Measurements from ENCODE around the gene AMDHD1. TPM values are rescaled to one million over a fixed set of nuclear protein-coding genes. Genes with fewer than 3 reads are reported as not detected.

The AMDHD1 gene
- total and polyA plus RNA-seq, 2 of the 4 experiments (the other 2 are of a cell fraction): under 0.01 TPM; not detected in 1

GRCh38 chr12:95978351-95978750 is 35.2 kb downstream of the AMDHD1 start:
- dilution Hi-C loops (cut with HindIII; ENCODE audit: low sequenced_read_pairs, unreplicated experiment): no loop called here
- H3K18ac ChIP-seq (ENCODE audit: low read depth, low read length): no peak overlapping the region
- H3K4me3 ChIP-seq (ENCODE audit: insufficient read depth, low read depth, low read length): no peak overlapping the region
- ChIA-PET POLR2A (ENCODE audit: unreplicated experiment) (no interaction called here), CTCF (interaction anchor here (1.1 kb wide), 1 partner anchor 12 kb away, joined by 5 read pairs; no protein-coding TSS in a partner anchor)
- H3K4me1 ChIP-seq (ENCODE audit: control insufficient read depth, insufficient read depth, low read length): no peaks in the 10 kb centered on the region
- no peaks in the 10 kb centered on the region for H3K9me3 ChIP-seq (ENCODE audit: control insufficient read depth, insufficient read depth, low read length)
- H2BK15ac ChIP-seq (ENCODE audit: low read depth, low read length): no peak overlapping the region
- H3K14ac ChIP-seq (replicated peaks; ENCODE audit: low read depth, low read length): no peak overlapping the region
- no peak overlapping the region for H2BK120ac ChIP-seq (ENCODE audit: low read depth, low read length)
- no peak overlapping the region for H2AFZ ChIP-seq (replicated peaks; ENCODE audit: low read length, poor library complexity)
- no peaks in the 10 kb centered on the region for H3K9me1 ChIP-seq (ENCODE audit: insufficient read depth, low read length)
- no peak overlapping the region for H4K91ac ChIP-seq (ENCODE audit: insufficient read depth, low read depth, low read length)
- no peaks in the 10 kb centered on the region for H3K36me3 ChIP-seq (ENCODE audit: control insufficient read depth, insufficient read depth, low read length)
- DNase-seq (no peak), ATAC-seq (ENCODE audit: low read depth) (no peak)
- H4K8ac ChIP-seq (ENCODE audit: low read depth in 2 of 2, low read length in 2 of 2): no peak overlapping the region
- no peak overlapping the region for H4K5ac ChIP-seq (ENCODE audit: low read depth, low read length)
- no TSS peak for BruUV-seq (replicated peaks)
- no peak overlapping the region for H3K9ac ChIP-seq (ENCODE audit: low read depth, low read length)
- intact Hi-C loops (cut with micrococcal nuclease): no loop called here
- H2BK5ac ChIP-seq (ENCODE audit: low read depth, low read length, poor library complexity, severe bottlenecking): no peak overlapping the region
- H3K27ac ChIP-seq (ENCODE audit: insufficient read depth, low read length): no peak overlapping the region
- no peak overlapping the region for H2BK20ac ChIP-seq (ENCODE audit: low read depth, low read length)
- H3K4me2 ChIP-seq (ENCODE audit: low read depth, low read length): no peak overlapping the region
- H3K56ac ChIP-seq (ENCODE audit: extremely low read depth, insufficient read depth, low read length): no peak overlapping the region
- peaks cover 8% of the 10 kb centered on the region for H3K27me3 ChIP-seq (ENCODE audit: control insufficient read depth, insufficient read depth, low read length)
- no peaks in the 10 kb centered on the region for H3K79me1 ChIP-seq (ENCODE audit: low read depth in 1 of 2, low read length in 2 of 2)
- WGBS, 2 experiments (ENCODE audit: extremely low coverage in 2 of 2, insufficient read length in 1 of 2): 80% methylated on average over 2 of the region's 5 CpGs; no CpG with 5 or more reads in 1 of the 2 experiments
- no peaks in the 10 kb centered on the region for H4K20me1 ChIP-seq (ENCODE audit: insufficient read depth, low read length)
- TF ChIP-seq RAD21 (IDR thresholded peaks at IDR 0.05; ENCODE audit: low read length): no peak
- no peak overlapping the region for H2AK5ac ChIP-seq (ENCODE audit: low read depth, low read length)
- in situ Hi-C loops (cut with MboI; ENCODE audit: low sequenced_read_pairs): no loop called here
- no peak overlapping the region for H2AK9ac ChIP-seq (replicated peaks; ENCODE audit: low read depth, low read length, poor library complexity)
- no peak overlapping the region for H3K23ac ChIP-seq (ENCODE audit: low read depth, low read length)
- no peak overlapping the region for H3K4ac ChIP-seq (ENCODE audit: low read depth, low read length)
